Hepatocyte (in vitro differentiated cells): ENCODE measurements around the gene SFXN5. TPM values are rescaled to one million over a fixed set of nuclear protein-coding genes. Genes with fewer than 3 reads are reported as not detected.

Experiments
- DNase-seq: peaks from one replicate; pipeline ENCODE4 v3.0.0-alpha.2; 2016; ENCODE audit warnings: low spot score
- H2AFZ ChIP-seq: fragments of 200-600 bp; sonication (generic); 2 replicates; pipeline ENCODE4 v1.6.0; 2016; ENCODE audit warnings: antibody characterized with exemption, mild to moderate bottlenecking
- H3K27ac ChIP-seq: fragments of 200-600 bp; sonication (generic); 2 replicates; pipeline ENCODE4 v1.5.1; 2016; ENCODE audit warnings: mild to moderate bottlenecking
- H3K27me3 ChIP-seq: fragments of 200-600 bp; sonication (generic); 2 replicates; pipeline ENCODE4 v1.6.1; 2016
- H3K36me3 ChIP-seq: fragments of 200-600 bp; sonication (generic); replicated peaks from 2 replicates; pipeline ENCODE4 v1.5.1; 2016; ENCODE audit warnings: low read depth; ENCODE audit not compliant: insufficient read depth
- H3K4me1 ChIP-seq: fragments of 200-600 bp; sonication (generic); 2 replicates; pipeline ENCODE4 v1.5.1; 2016; ENCODE audit warnings: mild to moderate bottlenecking, moderate library complexity; ENCODE audit not compliant: insufficient read depth
- H3K4me2 ChIP-seq: fragments of 200-600 bp; sonication (generic); 2 replicates; pipeline ENCODE4 v1.6.0; 2016
- H3K4me3 ChIP-seq: fragments of 200-600 bp; sonication (generic); 2 replicates; pipeline ENCODE4 v1.5.1; 2016; ENCODE audit warnings: mild to moderate bottlenecking
- H3K79me2 ChIP-seq: fragments of 200-600 bp; sonication (generic); 2 replicates; pipeline ENCODE4 v1.6.0; 2017; ENCODE audit warnings: mild to moderate bottlenecking
- H3K9me2 ChIP-seq: fragments of 200-600 bp; sonication (generic); replicated peaks from 2 replicates; pipeline ENCODE4 v1.6.0; 2017; ENCODE audit warnings: mild to moderate bottlenecking; ENCODE audit not compliant: insufficient read depth
- H3K9me3 ChIP-seq: fragments of 200-600 bp; sonication (generic); 2 replicates; pipeline ENCODE4 v1.5.1; 2016; ENCODE audit warnings: low read depth, mild to moderate bottlenecking
- H4K20me1 ChIP-seq: fragments of 200-600 bp; sonication (generic); 2 replicates; pipeline ENCODE4 v1.6.0; 2016; ENCODE audit warnings: mild to moderate bottlenecking; ENCODE audit not compliant: insufficient read depth, poor library complexity, severe bottlenecking
- EZH2 ChIP-seq: fragments of 200-600 bp; sonication (generic); IDR thresholded peaks from 2 replicates; pipeline ENCODE4 v1.6.1; 2016; ENCODE audit warnings: antibody characterized with exemption, mild to moderate bottlenecking, borderline replicate concordance
- EZH2phosphoT487 ChIP-seq: fragments of 200-600 bp; sonication (generic); IDR thresholded peaks from one replicate; pipeline ENCODE4 v1.6.1; 2018; ENCODE audit warnings: antibody characterized with exemption, mild to moderate bottlenecking, low read depth, moderate library complexity; ENCODE audit not compliant: unreplicated experiment, severe bottlenecking
- WGBS: methylation state at CpG from one replicate; pipeline ENCODE4 v1.1.6; 2016; ENCODE audit warnings: low lambda C conversion rate; ENCODE audit errors: missing lambda C conversion rate; 5-methylcytosine and 5-hydroxymethylcytosine counted together
- polyA plus RNA-seq: library from polyadenylated mRNA; unstranded; fragments of >200 nt; fragmentation: Nextera tagmentation; extraction: Ambion mirVana; gene quantifications from 2 replicates; pipeline ENCODE4 v1.2.1, GENCODE V29; 2016
- total RNA-seq: library from RNA; depleted of rRNA; stranded (reverse); fragments of >200 nt; gene quantifications from 2 replicates; pipeline ENCODE4 v1.2.3, GENCODE V29; 2014
- TF ChIP-seq, protein P1 (sequence below): fragments of 200-600 bp; sonication (generic); IDR thresholded peaks from 2 replicates; pipeline ENCODE4 v1.5.1; 2016; ENCODE audit warnings: antibody characterized with exemption, mild to moderate bottlenecking; ENCODE audit not compliant: poor library complexity

SFXN5 gene
- total and polyA plus RNA-seq, 2 experiments from 2014 or later = 25.8 to 34.6 TPM

DNA sequence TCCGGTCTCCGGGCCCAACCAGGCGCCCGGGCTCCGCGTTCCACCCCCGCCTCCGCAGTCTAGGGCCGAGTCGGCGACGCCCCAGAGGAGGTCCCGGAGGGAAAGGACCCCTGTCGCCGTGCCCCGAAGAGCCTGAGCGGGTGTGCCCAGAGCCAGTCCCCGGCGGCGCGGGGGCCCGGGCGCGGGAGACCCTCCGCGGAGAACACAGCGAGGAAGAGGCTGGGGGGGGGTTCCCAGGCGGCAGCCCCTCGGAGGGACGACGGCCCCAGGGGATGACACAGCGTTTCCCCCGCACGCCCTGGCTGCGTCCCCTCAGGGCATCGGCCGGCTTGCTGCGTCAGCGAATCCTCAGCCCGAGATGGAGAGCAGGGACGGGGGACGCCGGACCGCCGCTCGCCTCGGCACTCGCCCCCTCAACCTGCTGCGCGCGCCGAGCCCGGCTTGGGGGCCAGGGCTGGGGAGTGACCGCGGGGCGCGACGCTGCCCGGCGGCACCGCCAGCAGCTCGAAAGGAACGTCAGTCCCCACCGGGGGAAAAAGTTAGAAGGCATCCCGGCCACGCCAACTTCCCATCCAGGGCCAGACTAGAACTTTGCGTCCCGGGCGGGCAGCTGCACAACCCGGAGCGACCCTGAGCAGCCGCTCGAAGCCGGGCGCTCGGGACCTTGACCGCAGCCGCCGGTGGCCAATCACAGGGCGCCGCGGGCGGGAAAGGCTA is 711 bp downstream of the SFXN5 start:
- Histone ChIP-seq H3K27me3 (no peaks in the 10 kb centered on the region), H3K4me1 (peaks cover 18% of the 10 kb centered on the region), H3K4me3 (peak overlapping the region; percentile 86), H2AFZ (peak overlapping the region; percentile 91), H3K79me2 (peaks cover 51% of the 10 kb centered on the region), H3K36me3 (no peaks in the 10 kb centered on the region), H3K27ac (peak overlapping the region; percentile 89), H3K9me3 (no peaks in the 10 kb centered on the region), H3K9me2 (no peaks in the 10 kb centered on the region), H3K4me2 (peak overlapping the region; percentile 94), H4K20me1 (no peaks in the 10 kb centered on the region)
- under 1% methylated on average over 45 of the region's 83 CpGs for WGBS
- TF ChIP-seq EZH2phosphoT487 (no peak), EZH2 (no peak)
- TF ChIP-seq, protein P1, sequence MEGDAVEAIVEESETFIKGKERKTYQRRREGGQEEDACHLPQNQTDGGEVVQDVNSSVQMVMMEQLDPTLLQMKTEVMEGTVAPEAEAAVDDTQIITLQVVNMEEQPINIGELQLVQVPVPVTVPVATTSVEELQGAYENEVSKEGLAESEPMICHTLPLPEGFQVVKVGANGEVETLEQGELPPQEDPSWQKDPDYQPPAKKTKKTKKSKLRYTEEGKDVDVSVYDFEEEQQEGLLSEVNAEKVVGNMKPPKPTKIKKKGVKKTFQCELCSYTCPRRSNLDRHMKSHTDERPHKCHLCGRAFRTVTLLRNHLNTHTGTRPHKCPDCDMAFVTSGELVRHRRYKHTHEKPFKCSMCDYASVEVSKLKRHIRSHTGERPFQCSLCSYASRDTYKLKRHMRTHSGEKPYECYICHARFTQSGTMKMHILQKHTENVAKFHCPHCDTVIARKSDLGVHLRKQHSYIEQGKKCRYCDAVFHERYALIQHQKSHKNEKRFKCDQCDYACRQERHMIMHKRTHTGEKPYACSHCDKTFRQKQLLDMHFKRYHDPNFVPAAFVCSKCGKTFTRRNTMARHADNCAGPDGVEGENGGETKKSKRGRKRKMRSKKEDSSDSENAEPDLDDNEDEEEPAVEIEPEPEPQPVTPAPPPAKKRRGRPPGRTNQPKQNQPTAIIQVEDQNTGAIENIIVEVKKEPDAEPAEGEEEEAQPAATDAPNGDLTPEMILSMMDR = no peak
- DNase-seq = peak; percentile 75

DNA sequence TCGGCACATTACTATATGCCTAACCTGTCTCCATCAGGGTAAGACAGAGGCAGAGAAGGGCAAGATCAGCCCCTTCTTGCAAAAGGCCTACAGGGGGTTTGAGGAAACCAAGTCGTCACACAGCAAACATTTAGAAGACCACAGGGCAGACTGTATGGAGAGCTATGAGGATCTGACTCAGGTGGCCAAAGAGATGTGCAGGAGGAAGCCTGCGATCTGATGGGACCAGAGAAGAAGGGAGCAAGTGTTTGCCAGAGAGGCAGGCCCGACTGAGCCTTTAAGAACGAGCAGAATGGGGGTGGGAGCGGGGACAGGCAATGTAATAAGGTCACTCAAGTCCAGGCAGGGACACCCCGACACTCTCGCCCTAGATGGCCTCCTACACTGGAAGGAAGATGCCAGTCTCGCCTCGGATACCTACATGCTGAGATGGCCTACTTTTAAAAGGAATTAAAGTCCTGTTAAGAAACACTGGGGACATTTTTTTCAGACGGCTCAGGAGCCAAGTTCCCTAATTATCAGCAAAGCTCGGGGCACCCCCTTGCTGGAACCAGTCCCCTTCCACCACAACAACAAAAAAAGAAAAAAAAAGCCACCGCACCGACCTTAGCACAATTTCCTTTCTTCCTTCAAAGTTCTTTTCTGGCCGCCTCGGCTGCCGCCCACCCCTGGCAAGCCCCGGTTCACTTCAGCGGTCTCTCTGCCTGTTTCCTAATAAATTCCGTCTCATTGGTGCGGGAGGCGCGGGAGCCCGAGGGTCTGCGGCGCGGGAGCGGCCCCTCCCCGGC is 1.5 kb downstream of the SFXN5 start:
- Histone ChIP-seq H3K4me3 (peak overlapping the region; percentile 86), H3K4me2 (peak overlapping the region; percentile 94), H3K27ac (peak overlapping the region; percentile 89), H3K27me3 (no peaks in the 10 kb centered on the region), H3K36me3 (no peaks in the 10 kb centered on the region), H3K9me2 (no peaks in the 10 kb centered on the region), H3K4me1 (peaks cover 18% of the 10 kb centered on the region), H3K79me2 (peaks cover 58% of the 10 kb centered on the region), H2AFZ (peak overlapping the region; percentile 91), H4K20me1 (no peaks in the 10 kb centered on the region), H3K9me3 (no peaks in the 10 kb centered on the region)
- 15% methylated on average over 28 of the region's 29 CpGs for WGBS
- peak; percentile 15 for DNase-seq
- TF ChIP-seq EZH2phosphoT487 (no peak), EZH2 (no peak)
- TF ChIP-seq, protein P1 = no peak

DNA sequence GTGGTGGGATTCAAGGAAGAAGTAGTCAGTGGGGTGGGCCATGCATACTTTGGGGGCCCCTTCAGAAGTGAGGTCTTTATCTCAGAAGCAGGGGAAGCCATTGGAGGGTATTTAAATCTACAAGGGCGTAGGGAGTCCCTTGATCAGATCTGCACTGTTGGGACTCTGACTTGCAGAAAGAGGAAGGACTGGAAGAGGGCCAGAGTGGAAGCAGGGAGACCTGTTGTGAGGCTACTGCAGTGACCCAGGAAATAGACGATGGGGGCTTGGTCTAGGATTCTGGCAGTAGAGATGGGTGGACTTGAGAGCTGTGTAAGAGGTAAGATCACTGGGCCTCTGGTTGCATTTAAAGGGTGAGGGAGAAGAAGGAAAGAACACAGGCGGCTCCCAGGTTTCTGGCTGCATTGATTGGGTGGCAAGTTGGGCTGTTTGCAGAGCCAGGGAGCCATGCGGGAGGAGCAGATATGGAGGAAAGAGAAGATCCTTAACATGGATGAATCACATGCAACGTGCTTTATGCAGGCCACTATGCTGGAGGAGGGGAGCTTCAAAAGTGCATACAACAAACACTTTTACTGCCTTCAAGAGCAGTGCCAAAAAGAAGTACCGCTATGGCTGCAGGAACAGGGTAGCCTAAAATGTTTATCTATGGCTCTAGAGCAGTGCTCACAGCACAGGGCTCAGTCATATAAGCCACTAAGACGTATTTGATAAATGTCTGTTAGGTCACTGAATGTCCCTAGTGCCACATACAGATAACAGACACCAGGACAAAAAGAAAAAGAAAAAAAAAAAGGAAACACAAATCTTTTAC is 2.3 kb downstream of the SFXN5 start:
- Histone ChIP-seq H3K9me3 (no peaks in the 10 kb centered on the region), H3K27me3 (no peaks in the 10 kb centered on the region), H3K9me2 (no peaks in the 10 kb centered on the region), H3K27ac (peak overlapping the region; percentile 89), H3K4me1 (peaks cover 19% of the 10 kb centered on the region), H3K4me3 (peak overlapping the region; percentile 86), H3K79me2 (peaks cover 63% of the 10 kb centered on the region), H4K20me1 (no peaks in the 10 kb centered on the region), H2AFZ (no peak overlapping the region), H3K36me3 (no peaks in the 10 kb centered on the region), H3K4me2 (peak overlapping the region; percentile 94)
- TF ChIP-seq, protein P1 = no peak
- TF ChIP-seq EZH2phosphoT487 (no peak), EZH2 (no peak)
- 64% methylated on average over 7 of the region's 7 CpGs for WGBS
- peak; percentile 9 for DNase-seq
